ENCODE measurements around the gene JPH2. TPM values are rescaled to one million over a fixed set of nuclear protein-coding genes. Genes with fewer than 3 reads are reported as not detected.
A peak's percentile ranks its signal among the peaks of the same experiment; 100 is the strongest.
"Not testable (repeated sequence)": the region's sequence is repeated elsewhere in the genome, so short reads cannot be mapped to it uniquely, and the experiment has no call there.

Gene JPH2
- total RNA-seq, 1 experiment from 2014 or later, result 0.17 TPM

DNA sequence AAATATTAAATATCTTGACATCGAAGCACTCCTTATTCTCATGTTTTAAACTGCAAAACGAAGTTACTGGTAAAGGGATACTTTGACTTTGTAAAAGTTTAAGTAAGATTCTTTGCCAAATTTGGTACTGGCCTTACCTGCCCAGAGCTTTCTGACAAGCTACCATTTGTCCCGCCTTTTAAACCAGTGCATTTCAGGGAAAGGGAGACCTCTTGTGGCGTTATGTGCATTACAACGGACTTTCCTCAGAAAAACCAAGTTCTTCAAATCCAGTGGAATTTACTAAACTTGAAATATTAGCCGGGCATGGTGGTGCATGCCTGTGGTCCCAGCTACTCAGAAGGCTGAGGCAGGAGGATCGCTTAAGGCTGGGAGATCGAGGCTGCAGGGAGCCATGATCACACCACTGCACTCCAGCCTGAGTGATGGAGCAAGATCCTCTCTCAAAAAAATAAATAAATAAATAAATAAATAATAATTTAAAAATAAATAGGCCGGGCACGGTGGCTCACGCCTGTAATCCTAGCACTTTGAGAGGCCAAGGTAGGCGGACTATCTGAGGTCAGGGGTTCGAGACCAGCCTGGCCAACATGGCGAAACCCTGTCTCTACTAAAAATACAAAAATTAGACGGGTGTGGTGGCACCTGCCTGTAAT lies 3.3 kb upstream of the JPH2 start:
- POLR2A ChIA-PET, result interaction anchor here (0.8 to 1.6 kb wide), 4 partner anchors 39 to 74 kb away, joined by 3 to 7 read pairs (median 3); no protein-coding TSS in a partner anchor
- TF ChIP-seq RAD21 (IDR thresholded peaks at IDR 0.05; ENCODE audit: low read depth) (peak; percentile 95), SRF (IDR thresholded peaks at IDR 0.05; ENCODE audit: low read depth) (peak; percentile 74)
- TF ChIP-seq, protein P1, sequence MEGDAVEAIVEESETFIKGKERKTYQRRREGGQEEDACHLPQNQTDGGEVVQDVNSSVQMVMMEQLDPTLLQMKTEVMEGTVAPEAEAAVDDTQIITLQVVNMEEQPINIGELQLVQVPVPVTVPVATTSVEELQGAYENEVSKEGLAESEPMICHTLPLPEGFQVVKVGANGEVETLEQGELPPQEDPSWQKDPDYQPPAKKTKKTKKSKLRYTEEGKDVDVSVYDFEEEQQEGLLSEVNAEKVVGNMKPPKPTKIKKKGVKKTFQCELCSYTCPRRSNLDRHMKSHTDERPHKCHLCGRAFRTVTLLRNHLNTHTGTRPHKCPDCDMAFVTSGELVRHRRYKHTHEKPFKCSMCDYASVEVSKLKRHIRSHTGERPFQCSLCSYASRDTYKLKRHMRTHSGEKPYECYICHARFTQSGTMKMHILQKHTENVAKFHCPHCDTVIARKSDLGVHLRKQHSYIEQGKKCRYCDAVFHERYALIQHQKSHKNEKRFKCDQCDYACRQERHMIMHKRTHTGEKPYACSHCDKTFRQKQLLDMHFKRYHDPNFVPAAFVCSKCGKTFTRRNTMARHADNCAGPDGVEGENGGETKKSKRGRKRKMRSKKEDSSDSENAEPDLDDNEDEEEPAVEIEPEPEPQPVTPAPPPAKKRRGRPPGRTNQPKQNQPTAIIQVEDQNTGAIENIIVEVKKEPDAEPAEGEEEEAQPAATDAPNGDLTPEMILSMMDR (IDR thresholded peaks at IDR 0.05 in 2 of 3, conservative IDR thresholded peaks at IDR 0.05 in 1 of 3; ENCODE audit: borderline replicate concordance in 1 of 3, insufficient read depth in 1 of 3, low read depth in 2 of 3, low read length in 2 of 3), result peak; percentile 76 to 93 (median 78)
- peak; percentile 78 for ATAC-seq

GRCh38 chr20:44188752-44189151 lies 1.8 kb upstream of the JPH2 start:
- Histone ChIP-seq H3K4me3 (replicated peaks in 1 of 2; ENCODE audit: low read depth in 1 of 2, low read length in 2 of 2) (no peak overlapping the region), H3K36me3 (ENCODE audit: control insufficient read depth in 1 of 2, insufficient read depth in 2 of 2, low read length in 2 of 2) (no peaks in the 10 kb centered on the region), H3K9me3 (ENCODE audit: control insufficient read depth in 1 of 2, insufficient read depth in 1 of 2, low read depth in 1 of 2, low read length in 2 of 2) (no peaks in the 10 kb centered on the region), H3K27ac (ENCODE audit: low read depth, low read length) (no peak overlapping the region), H3K79me2 (ENCODE audit: insufficient read depth, low read length) (no peaks in the 10 kb centered on the region), H3K9me2 (ENCODE audit: insufficient read depth) (no peaks in the 10 kb centered on the region), H4K20me1 (ENCODE audit: insufficient read depth) (no peaks in the 10 kb centered on the region), H2AFZ (ENCODE audit: low read depth, low read length, poor library complexity, severe bottlenecking) (no peak overlapping the region), H3K27me3 (ENCODE audit: insufficient read depth, low read length) (no peaks in the 10 kb centered on the region), H3K4me1 (ENCODE audit: control insufficient read depth in 1 of 2, insufficient read depth in 2 of 2, low read length in 2 of 2) (peaks cover 16 to 22% of the 10 kb centered on the region in 2 experiments), H3K9ac (ENCODE audit: low read length) (no peak overlapping the region), H3K4me2 (ENCODE audit: low read length) (no peak overlapping the region)
- DNase-seq (ENCODE audit: low read depth, low spot score) (no peak), ATAC-seq (no peak)
- BruUV-seq (replicated peaks), result no TSS peak
- RAD21 ChIA-PET (ENCODE audit: low non-redundant PET in 1 of 2, low total read pairs in 2 of 2, uncharacterized antibody in 2 of 2, unreplicated experiment in 2 of 2), result interaction anchor here (2.9 to 3.3 kb wide), 2 partner anchors 72 kb away, joined by 21 to 24 read pairs; no protein-coding TSS in a partner anchor
- intact Hi-C loops (cut with micrococcal nuclease), result no loop called here
- CTCF ChIA-PET, result interaction anchor here (2.4 to 6.7 kb wide), 3 partner anchors 58 to 77 kb away, joined by 13 to 197 read pairs (median 24); no protein-coding TSS in a partner anchor
- POLR2A ChIA-PET, result interaction anchor here (0.8 kb wide), 1 partner anchor 72 kb away, joined by 3 read pairs; no protein-coding TSS in a partner anchor
- TF ChIP-seq, protein P2, sequence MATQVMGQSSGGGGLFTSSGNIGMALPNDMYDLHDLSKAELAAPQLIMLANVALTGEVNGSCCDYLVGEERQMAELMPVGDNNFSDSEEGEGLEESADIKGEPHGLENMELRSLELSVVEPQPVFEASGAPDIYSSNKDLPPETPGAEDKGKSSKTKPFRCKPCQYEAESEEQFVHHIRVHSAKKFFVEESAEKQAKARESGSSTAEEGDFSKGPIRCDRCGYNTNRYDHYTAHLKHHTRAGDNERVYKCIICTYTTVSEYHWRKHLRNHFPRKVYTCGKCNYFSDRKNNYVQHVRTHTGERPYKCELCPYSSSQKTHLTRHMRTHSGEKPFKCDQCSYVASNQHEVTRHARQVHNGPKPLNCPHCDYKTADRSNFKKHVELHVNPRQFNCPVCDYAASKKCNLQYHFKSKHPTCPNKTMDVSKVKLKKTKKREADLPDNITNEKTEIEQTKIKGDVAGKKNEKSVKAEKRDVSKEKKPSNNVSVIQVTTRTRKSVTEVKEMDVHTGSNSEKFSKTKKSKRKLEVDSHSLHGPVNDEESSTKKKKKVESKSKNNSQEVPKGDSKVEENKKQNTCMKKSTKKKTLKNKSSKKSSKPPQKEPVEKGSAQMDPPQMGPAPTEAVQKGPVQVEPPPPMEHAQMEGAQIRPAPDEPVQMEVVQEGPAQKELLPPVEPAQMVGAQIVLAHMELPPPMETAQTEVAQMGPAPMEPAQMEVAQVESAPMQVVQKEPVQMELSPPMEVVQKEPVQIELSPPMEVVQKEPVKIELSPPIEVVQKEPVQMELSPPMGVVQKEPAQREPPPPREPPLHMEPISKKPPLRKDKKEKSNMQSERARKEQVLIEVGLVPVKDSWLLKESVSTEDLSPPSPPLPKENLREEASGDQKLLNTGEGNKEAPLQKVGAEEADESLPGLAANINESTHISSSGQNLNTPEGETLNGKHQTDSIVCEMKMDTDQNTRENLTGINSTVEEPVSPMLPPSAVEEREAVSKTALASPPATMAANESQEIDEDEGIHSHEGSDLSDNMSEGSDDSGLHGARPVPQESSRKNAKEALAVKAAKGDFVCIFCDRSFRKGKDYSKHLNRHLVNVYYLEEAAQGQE (IDR thresholded peaks at IDR 0.05; ENCODE audit: low read depth), result no peak
- TF ChIP-seq RAD21 (IDR thresholded peaks at IDR 0.05; ENCODE audit: low read depth), result no peak
- TF ChIP-seq JUND (IDR thresholded peaks at IDR 0.05), result no peak
- no peak for TF ChIP-seq CBX3 (IDR thresholded peaks at IDR 0.05; ENCODE audit: low read depth)
- TF ChIP-seq FOSL1 (IDR thresholded peaks at IDR 0.05; ENCODE audit: low read depth), result no peak
- TF ChIP-seq SRF (IDR thresholded peaks at IDR 0.05; ENCODE audit: low read depth), result no peak
- no peak for TF ChIP-seq SIN3A (IDR thresholded peaks at IDR 0.05; ENCODE audit: low read depth)
- TF ChIP-seq ELF1 (IDR thresholded peaks at IDR 0.05; ENCODE audit: borderline replicate concordance, low read depth), result no peak
- no peak for TF ChIP-seq EZH2 (IDR thresholded peaks at IDR 0.05)
- TF ChIP-seq EZH2phosphoT487 (IDR thresholded peaks at IDR 0.05; ENCODE audit: borderline replicate concordance), result no peak
- no peak for TF ChIP-seq CEBPB (IDR thresholded peaks at IDR 0.05; ENCODE audit: low read depth)

More for the DNA sequence above, 3.3 kb upstream of the JPH2 start:
- not testable (repeated sequence) for BruUV-seq (replicated peaks); H4K20me1 ChIP-seq (ENCODE audit: insufficient read depth); H3K79me2 ChIP-seq (ENCODE audit: insufficient read depth, low read length); H3K9me2 ChIP-seq (ENCODE audit: insufficient read depth); H3K27me3 ChIP-seq (ENCODE audit: insufficient read depth, low read length); H3K27ac ChIP-seq (ENCODE audit: low read depth, low read length); H3K4me3 ChIP-seq (replicated peaks in 1 of 2; ENCODE audit: low read depth in 1 of 2, low read length in 2 of 2); H3K9me3 ChIP-seq (ENCODE audit: control insufficient read depth in 1 of 2, insufficient read depth in 1 of 2, low read depth in 1 of 2, low read length in 2 of 2); H3K9ac ChIP-seq (ENCODE audit: low read length); H3K36me3 ChIP-seq (ENCODE audit: control insufficient read depth in 1 of 2, insufficient read depth in 2 of 2, low read length in 2 of 2); H3K4me2 ChIP-seq (ENCODE audit: low read length)
- intact Hi-C loops (cut with micrococcal nuclease), result loop anchor here (1.0 to 10.0 kb wide), 3 partner anchors 74 to 743 kb away; no protein-coding TSS in a partner anchor
- ChIA-PET RAD21 (ENCODE audit: low non-redundant PET in 1 of 2, low total read pairs in 2 of 2, uncharacterized antibody in 2 of 2, unreplicated experiment in 2 of 2) (interaction anchor here (0.7 to 3.3 kb wide), 5 partner anchors 11 to 76 kb away, joined by 3 to 24 read pairs (median 6); no protein-coding TSS in a partner anchor), CTCF (interaction anchor here (0.6 to 6.7 kb wide), 27 partner anchors 9 to 741 kb away, joined by 3 to 197 read pairs (median 4); no protein-coding TSS in a partner anchor)
- Histone ChIP-seq H2AFZ (ENCODE audit: low read depth, low read length, poor library complexity, severe bottlenecking) (peak overlapping the region; percentile 27), H3K4me1 (ENCODE audit: control insufficient read depth in 1 of 2, insufficient read depth in 2 of 2, low read length in 2 of 2) (peaks cover 16 to 22% of the 10 kb centered on the region in 2 experiments)
- DNase-seq (ENCODE audit: low read depth, low spot score), result peak; percentile 80
